ENCODE measurements around the gene PILRB.
A peak's percentile ranks its signal among the peaks of the same experiment; 100 is the strongest.
"Not testable (repeated sequence)": the region's sequence is repeated elsewhere in the genome, so short reads cannot be mapped to it uniquely, and the experiment has no call there.

PILRB gene

GRCh38 chr7:100353685-100354330, 4.1 kb upstream of the PILRB start:
- no peak for DNase-seq

GRCh38 chr7:100356416-100357068, 1.4 kb upstream of the PILRB start:
- DNase-seq: no peak

GRCh38 chr7:100357131-100357561, 771 bp upstream of the PILRB start:
- no peak for DNase-seq

- no peak for DNase-seq
These were observed 918 bp downstream of the PILRB start for GRCh38 chr7:100358857-100359212.

- no peak for DNase-seq
These were observed 2.4 kb downstream of the PILRB start for GRCh38 chr7:100360135-100360854.

GRCh38 chr7:100363098-100363497, 5.2 kb downstream of the PILRB start:
- no peak for DNase-seq

GRCh38 chr7:100363797-100364196, 5.9 kb downstream of the PILRB start:
- DNase-seq: not testable (repeated sequence)

GRCh38 chr7:100364480-100364879, 6.6 kb downstream of the PILRB start:
- DNase-seq: no peak

- DNase-seq: not testable (repeated sequence)
These were observed 8.1 kb downstream of the PILRB start for GRCh38 chr7:100365998-100366367.

- no peak for DNase-seq
These were observed 8.7 kb downstream of the PILRB start for GRCh38 chr7:100366411-100367250.

GRCh38 chr7:100367251-100367620, 9.3 kb downstream of the PILRB start:
- no peak for DNase-seq

GRCh38 chr7:100367676-100368613, 10.0 kb downstream of the PILRB start:
- DNase-seq: no peak

GRCh38 chr7:100369105-100369504, 11.2 kb downstream of the PILRB start:
- DNase-seq: no peak

- no peak for DNase-seq
These were observed 12.4 kb downstream of the PILRB start for GRCh38 chr7:100370303-100370702.

GRCh38 chr7:100370746-100371145, 12.8 kb downstream of the PILRB start:
- no peak for DNase-seq

GRCh38 chr7:100371561-100372171, 13.7 kb downstream of the PILRB start:
- no peak for DNase-seq

GRCh38 chr7:100372256-100372655, 14.3 kb downstream of the PILRB start:
- DNase-seq: no peak

- DNase-seq: no peak
These were observed 14.8 kb downstream of the PILRB start for GRCh38 chr7:100372694-100373093.

GRCh38 chr7:100373261-100373831, 15.4 kb downstream of the PILRB start, which contains the start of gene PILRA:
Gene PILRA, plus strand, starts transcription at chr7:100373487. Its CDS starts 170 bp downstream, at chr7:100373657.
- DNase-seq: peak; percentile 16

- DNase-seq: not testable (repeated sequence)
These were observed 16.1 kb downstream of the PILRB start for GRCh38 chr7:100373870-100374598.

Data from right kidney (tissue), 1 donor.